ENCODE results near the gene ZMYM1. TPM values are rescaled to one million over a fixed set of nuclear protein-coding genes. Genes with fewer than 3 reads are reported as not detected.
"Not testable (repeated sequence)": the region's sequence is repeated elsewhere in the genome, so short reads cannot be mapped to it uniquely, and the experiment has no call there.

The ZMYM1 gene
- total RNA-seq, 1 donor from 2014 or later, result 23.2 TPM

DNA sequence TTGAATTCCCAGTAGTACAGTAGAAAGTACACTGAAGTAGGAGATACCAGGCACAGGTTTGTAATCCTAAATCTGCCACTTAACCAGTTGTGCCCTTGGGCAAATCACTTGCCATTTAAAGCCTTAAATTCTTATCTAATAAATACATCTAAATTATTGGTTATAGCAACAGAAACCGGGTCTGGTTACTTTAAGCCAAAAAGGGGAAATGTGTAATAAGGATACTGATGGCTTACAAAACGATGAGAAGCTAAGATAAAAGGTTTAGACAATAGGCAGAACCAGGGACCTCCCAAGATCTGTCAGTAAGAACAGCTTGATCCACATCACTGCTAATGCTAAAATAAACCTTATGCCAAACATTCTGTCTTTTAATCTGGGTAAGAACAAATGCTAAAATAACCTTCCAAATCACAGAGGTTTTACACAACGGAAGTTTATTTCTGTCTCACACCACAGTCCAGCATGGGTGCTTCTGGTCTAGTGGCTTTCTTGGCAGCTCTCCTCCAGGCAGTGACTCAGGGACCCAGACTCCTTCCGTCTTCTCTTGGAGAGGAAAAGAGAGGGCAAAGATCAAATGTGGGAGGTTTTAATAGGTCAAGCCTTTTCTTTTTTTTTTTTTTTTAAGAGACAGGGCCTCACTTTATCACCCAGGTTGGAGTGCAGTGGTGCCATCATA lies 16.5 kb upstream of the ZMYM1 start:
- DNase-seq (ENCODE audit: low read depth) (no peak), FAIRE-seq (no peak)
- Histone ChIP-seq H3K27me3 (ENCODE audit: control insufficient read depth, insufficient read depth, low read length) (no peaks in the 10 kb centered on the region), H3K36me3 (ENCODE audit: control insufficient read depth, insufficient read depth, low read length) (no peaks in the 10 kb centered on the region), H3K4me3 (ENCODE audit: low read depth, low read length) (no peak overlapping the region)
- no peak for TF ChIP-seq CTCF (IDR thresholded peaks at IDR 0.05; ENCODE audit: insufficient read depth, low read length, severe bottlenecking)

- FAIRE-seq, result no peak
- TF ChIP-seq CTCF (IDR thresholded peaks at IDR 0.05; ENCODE audit: insufficient read depth, low read length, severe bottlenecking), result no peak
- DNase-seq (ENCODE audit: low read depth), result no peak
- H3K36me3 ChIP-seq (ENCODE audit: control insufficient read depth, insufficient read depth, low read length), result no peaks in the 10 kb centered on the region
- H3K27me3 ChIP-seq (ENCODE audit: control insufficient read depth, insufficient read depth, low read length), result no peaks in the 10 kb centered on the region
- no peak overlapping the region for H3K4me3 ChIP-seq (ENCODE audit: low read depth, low read length)
Observed at GRCh38 chr1:35064265-35064664, 14.9 kb upstream of the ZMYM1 start.

- no peak overlapping the region for H3K4me3 ChIP-seq (ENCODE audit: low read depth, low read length)
- TF ChIP-seq CTCF (IDR thresholded peaks at IDR 0.05; ENCODE audit: insufficient read depth, low read length, severe bottlenecking), result no peak
- H3K27me3 ChIP-seq (ENCODE audit: control insufficient read depth, insufficient read depth, low read length), result no peaks in the 10 kb centered on the region
- H3K36me3 ChIP-seq (ENCODE audit: control insufficient read depth, insufficient read depth, low read length), result no peaks in the 10 kb centered on the region
- no peak for DNase-seq (ENCODE audit: low read depth)
- no peak for FAIRE-seq
Observed at GRCh38 chr1:35069746-35070145, 9.4 kb upstream of the ZMYM1 start.

DNA sequence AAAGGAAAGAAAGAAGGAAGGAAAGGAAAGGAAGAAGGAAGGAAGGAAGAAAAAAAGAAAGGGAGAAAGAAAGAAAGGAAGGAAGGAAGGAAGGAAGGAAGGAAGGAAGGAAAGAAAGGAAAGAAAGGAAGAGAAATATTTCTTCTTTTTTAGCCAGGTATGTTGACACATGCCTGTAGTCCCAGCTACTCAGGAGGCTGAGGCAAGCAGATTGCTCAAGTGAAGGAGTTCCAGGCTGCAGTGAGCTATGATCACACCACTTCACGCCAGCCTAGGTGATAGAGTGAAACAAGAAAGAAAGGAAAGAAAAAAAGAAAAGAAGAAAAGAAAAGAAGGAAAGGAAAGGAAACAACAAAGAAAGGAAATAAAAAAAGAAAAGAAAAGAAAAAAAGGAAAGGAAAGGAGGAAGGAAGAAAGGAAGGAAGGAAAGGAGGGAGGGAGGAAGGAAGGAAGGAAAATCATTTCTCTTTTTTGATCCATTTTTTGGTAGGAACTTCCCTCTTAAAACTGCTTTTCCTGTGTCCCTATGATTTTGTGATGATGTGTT lies 5.8 kb upstream of the ZMYM1 start:
- no peak for TF ChIP-seq CTCF (IDR thresholded peaks at IDR 0.05; ENCODE audit: insufficient read depth, low read length, severe bottlenecking)
- DNase-seq (ENCODE audit: low read depth) (no peak), FAIRE-seq (no peak)
- H3K36me3 ChIP-seq (ENCODE audit: control insufficient read depth, insufficient read depth, low read length), result no peaks in the 10 kb centered on the region
- no peaks in the 10 kb centered on the region for H3K27me3 ChIP-seq (ENCODE audit: control insufficient read depth, insufficient read depth, low read length)
- no peak overlapping the region for H3K4me3 ChIP-seq (ENCODE audit: low read depth, low read length)

DNA sequence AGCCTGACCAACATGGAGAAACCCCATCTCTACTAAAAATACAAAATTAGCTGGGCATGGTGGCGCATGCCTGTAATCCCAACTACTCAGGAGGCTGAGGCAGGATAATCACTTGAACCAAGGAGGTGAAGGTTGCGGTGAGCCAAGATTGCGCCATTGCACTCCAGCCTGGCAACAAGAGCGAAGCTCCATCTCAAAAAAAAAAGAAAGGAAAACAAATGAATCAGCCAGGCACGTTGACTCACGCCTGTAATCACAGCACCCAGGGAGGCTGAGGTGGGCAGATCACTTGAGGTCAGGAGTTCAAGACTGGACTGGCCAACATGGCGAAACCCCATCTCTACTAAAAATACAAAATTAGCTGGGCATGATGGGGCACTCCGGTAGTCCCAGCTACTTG lies 2.8 kb upstream of the ZMYM1 start:
- H3K27me3 ChIP-seq (ENCODE audit: control insufficient read depth, insufficient read depth, low read length); H3K4me3 ChIP-seq (ENCODE audit: low read depth, low read length); H3K36me3 ChIP-seq (ENCODE audit: control insufficient read depth, insufficient read depth, low read length); FAIRE-seq: not testable (repeated sequence)
- peak; percentile 84 for DNase-seq (ENCODE audit: low read depth)

- Histone ChIP-seq H3K27me3 (ENCODE audit: control insufficient read depth, insufficient read depth, low read length) (no peaks in the 10 kb centered on the region), H3K36me3 (ENCODE audit: control insufficient read depth, insufficient read depth, low read length) (no peaks in the 10 kb centered on the region), H3K4me3 (ENCODE audit: low read depth, low read length) (peak overlapping the region; percentile 60)
- no peak for DNase-seq (ENCODE audit: low read depth)
- no peak for TF ChIP-seq CTCF (IDR thresholded peaks at IDR 0.05; ENCODE audit: insufficient read depth, low read length, severe bottlenecking)
- FAIRE-seq, result no peak
Observed at GRCh38 chr1:35080171-35080854, 1.1 kb downstream of the ZMYM1 start.

All from bronchial epithelial cell (primary cell).